GM03348 (cell line): Measurements from ENCODE around the gene PRSS27.
"Not testable (repeated sequence)": the region's sequence is repeated elsewhere in the genome, so short reads cannot be mapped to it uniquely, and the experiment has no call there.

Experiments
- DNase-seq: peaks from one replicate; pipeline ENCODE4 v3.0.0; 2012; ENCODE audit warnings: low spot score

PRSS27 gene

DNA sequence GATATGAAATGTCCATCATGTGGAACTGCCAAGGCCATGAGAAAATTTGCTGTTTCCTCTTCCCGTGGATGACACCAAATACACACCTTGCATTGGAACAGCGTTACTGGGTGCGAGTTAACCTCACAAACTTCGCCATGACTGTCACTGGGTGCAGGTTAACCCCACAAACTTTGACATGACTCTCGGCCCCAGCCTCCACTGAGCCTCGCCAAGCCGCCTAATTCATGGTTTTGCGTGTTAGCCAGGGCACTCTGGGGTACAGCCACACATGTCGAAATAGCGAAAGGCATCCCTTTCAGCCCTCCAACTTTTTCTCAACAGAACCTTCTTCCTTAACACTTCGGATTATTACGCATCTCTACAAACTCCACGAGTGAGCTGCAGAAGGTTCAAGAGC, 48.3 kb downstream of the PRSS27 start:
- DNase-seq, result no peak

DNA sequence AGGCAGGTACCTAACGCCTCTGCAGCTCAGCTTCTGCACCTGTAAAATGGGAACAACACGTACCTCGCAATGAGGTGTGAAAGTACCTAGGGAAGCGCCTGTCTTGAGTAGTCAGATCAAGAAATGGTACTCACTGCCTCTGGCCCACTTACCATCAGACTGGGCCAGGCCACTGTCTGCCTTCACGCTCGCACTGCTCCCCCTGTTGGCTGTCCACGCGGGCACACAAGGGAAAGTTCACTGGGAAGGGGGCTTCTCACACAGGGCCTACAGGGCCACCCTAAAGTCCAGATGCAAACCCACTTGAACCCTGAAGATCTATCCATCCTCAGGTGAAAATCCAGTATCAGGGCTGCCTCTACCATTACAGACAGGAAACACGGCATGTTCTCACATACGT, 48.8 kb downstream of the PRSS27 start:
- not testable (repeated sequence) for DNase-seq

DNA sequence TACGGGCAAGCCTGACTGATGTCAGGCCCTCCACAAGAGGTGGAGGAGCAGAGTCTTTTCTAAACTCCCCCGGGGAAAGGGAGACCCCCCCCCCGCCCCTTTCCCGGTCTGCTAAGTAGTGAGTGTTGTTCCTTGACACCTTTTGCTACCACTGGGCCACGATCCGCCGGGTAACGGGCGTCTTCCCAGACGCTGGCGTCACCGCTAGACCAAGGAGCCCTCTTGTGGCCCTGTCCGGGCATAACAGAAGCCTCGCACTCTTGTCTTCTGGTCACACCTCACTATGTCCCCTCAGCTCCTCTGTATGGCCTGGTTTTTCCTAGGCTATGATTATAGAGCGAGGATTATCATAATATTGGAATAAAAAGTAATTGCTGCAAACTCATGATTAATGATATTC, 50.0 kb downstream of the PRSS27 start:
- DNase-seq, result not testable (repeated sequence)

DNA sequence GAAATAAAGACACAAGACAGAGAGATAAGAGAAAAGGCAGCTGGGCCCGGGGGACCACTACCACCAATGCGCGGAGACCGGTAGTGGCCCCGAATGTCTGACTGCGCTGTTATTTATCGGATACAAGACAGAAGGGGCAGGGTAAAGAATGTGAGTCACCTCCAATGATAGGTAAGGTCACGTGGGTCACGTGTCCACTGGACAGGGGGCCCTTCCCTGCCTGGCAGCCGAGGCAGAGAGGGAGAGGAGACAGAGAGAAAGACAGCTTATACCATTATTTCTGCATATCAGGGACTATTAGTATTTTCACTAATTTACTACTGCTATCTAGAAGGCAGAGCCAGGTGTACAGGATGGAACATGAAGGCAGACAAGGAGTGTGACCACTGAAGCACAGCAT, 50.4 kb downstream of the PRSS27 start:
- DNase-seq, result not testable (repeated sequence)

DNA sequence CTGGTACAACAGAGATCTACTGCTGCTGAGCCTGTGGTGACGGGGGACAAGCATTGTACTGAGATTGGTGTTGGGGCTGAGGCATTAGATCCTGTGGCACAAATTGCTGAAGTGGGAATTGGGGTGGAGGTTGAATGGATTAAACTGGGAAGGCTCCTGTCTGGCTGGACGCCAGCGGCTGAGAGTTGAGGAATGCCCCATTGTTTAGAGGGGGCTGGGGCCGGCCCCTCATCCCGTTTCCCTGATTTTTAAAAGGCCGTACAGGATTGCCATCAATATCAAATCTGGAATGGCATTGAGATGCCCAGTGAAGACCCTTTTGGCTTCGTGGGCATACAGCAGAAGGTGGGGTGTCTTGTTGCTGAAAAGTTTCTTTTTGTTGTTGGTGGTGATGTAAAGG, 53.4 kb downstream of the PRSS27 start:
- DNase-seq, result not testable (repeated sequence)

DNA sequence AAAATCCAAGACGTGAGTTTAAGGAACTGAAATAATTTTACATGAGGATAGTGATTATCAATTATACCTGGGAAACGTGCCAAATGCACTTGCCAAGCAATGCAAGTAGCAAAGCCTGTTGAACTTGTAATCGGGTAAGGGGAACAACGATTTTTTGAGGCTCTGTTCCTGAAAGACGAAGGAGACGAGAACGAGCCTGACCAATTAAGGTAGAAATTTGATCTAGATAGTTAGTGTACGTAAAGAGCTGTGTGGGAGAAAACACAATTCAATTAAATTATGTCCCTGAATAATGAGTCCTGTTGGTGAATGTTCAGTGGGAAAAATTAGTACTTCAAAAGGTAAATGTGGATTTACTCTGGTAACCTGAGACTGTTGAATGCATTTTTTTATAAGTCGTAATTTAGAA, 55.4 kb downstream of the PRSS27 start:
- no peak for DNase-seq

DNA sequence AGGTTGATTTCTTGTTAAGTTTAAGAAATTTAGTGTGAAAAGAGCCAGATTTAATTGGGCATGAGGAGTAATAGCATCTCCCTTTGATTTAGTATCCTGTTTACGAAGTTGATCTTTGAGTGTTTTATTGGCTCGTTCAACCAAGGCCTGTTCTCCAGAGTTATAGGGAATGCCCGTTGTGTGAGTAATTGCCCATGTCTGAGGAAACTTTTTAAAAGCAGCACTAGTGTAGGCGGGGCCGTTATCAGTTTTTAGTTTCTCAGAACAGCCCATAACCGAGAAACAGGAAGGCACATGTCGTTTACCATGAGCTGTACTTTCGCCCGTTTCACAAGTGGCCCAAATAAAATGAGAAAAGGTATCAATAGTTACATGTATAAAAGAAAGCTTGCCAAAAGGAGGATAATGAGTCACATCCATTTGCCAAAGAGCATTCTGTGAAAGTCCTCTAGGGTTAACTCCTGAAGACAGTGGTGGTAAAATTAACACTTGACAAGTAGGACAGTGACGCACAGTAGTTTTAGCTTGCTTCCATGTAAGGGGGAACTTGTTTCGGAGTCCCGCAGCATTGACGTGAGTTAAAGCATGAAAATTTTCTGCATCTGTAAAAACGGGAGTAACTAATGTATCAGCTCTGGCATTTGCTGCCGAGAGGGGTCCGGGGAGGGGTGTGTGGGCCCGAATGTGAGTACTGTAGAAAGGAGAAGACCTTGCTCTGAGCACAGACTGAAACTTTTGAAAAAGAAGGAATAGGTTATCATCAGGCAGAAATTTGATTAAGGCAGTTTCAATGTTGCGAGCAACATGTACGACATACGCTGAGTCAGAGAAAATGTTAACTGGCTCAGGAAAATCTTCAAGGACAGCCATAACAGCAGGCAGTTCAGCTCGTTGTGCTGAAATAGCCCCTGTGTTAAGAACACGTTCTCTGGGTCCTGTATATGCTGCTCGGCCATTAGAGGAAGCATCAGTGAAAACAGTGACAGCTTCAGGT, 56.2 kb downstream of the PRSS27 start:
- DNase-seq, result no peak
